HG03469 (cell line): ENCODE results near the gene DNMT3A.

ENCODE experiments used
- ATAC-seq: cut with Tn5 transposase; IDR thresholded peaks from one replicate; pipeline ENCODE4 v1.9.1; 2021; ENCODE audit warnings: mild to moderate bottlenecking, moderate library complexity, moderate number of reproducible peaks; ENCODE audit not compliant: unreplicated experiment

Gene DNMT3A

GRCh38 chr2:25347846-25348245, 6.1 kb upstream of the DNMT3A start:
- no peak for ATAC-seq

- ATAC-seq, result no peak
Measured at GRCh38 chr2:25347205-25347815, 5.6 kb upstream of the DNMT3A start.

- ATAC-seq, result no peak
Measured at GRCh38 chr2:25343187-25343825, 1.6 kb upstream of the DNMT3A start.

GRCh38 chr2:25342372-25343186, 854 bp upstream of the DNMT3A start:
- ATAC-seq, result peak; percentile 71

- ATAC-seq, result no peak
Measured at GRCh38 chr2:25341011-25341727, 556 bp downstream of the DNMT3A start.

GRCh38 chr2:25340181-25340921, 1.4 kb downstream of the DNMT3A start:
- ATAC-seq, result no peak

- ATAC-seq, result no peak
Measured at GRCh38 chr2:25339791-25340180, 1.9 kb downstream of the DNMT3A start.

- no peak for ATAC-seq
Measured at GRCh38 chr2:25339211-25339674, 2.5 kb downstream of the DNMT3A start.

GRCh38 chr2:25338401-25338800, 3.3 kb downstream of the DNMT3A start:
- no peak for ATAC-seq

- ATAC-seq, result no peak
Measured at GRCh38 chr2:25337891-25338290, 3.8 kb downstream of the DNMT3A start.

GRCh38 chr2:25337276-25337675, 4.4 kb downstream of the DNMT3A start:
- ATAC-seq, result no peak

- no peak for ATAC-seq
Measured at GRCh38 chr2:25336383-25336841, 5.3 kb downstream of the DNMT3A start.

- no peak for ATAC-seq
Measured at GRCh38 chr2:25335971-25336370, 5.8 kb downstream of the DNMT3A start.

- ATAC-seq, result no peak
Measured at GRCh38 chr2:25335204-25335603, 6.5 kb downstream of the DNMT3A start.

- no peak for ATAC-seq
Measured at GRCh38 chr2:25334482-25334881, 7.2 kb downstream of the DNMT3A start.

GRCh38 chr2:25333981-25334380, 7.7 kb downstream of the DNMT3A start:
- ATAC-seq, result no peak

GRCh38 chr2:25332571-25332970, 9.2 kb downstream of the DNMT3A start:
- ATAC-seq, result no peak

GRCh38 chr2:25331686-25332365, 9.9 kb downstream of the DNMT3A start:
- no peak for ATAC-seq

- no peak for ATAC-seq
Measured at GRCh38 chr2:25330937-25331336, 10.8 kb downstream of the DNMT3A start.

GRCh38 chr2:25330273-25330672, 11.5 kb downstream of the DNMT3A start:
- ATAC-seq, result no peak
